AG09309 (cell line): ENCODE measurements around the gene PHACTR3.

Experiments
- DNase-seq: peaks from one replicate; pipeline ENCODE4 v3.0.0-alpha.2; 2010; ENCODE audit warnings: low read depth
- H3K4me3 ChIP-seq: 2 replicates; pipeline ENCODE4 v1.5.1; 2011; ENCODE audit warnings: mild to moderate bottlenecking, low read depth, low read length, moderate library complexity; ENCODE audit not compliant: control insufficient read depth
- TF ChIP-seq, protein P1 (sequence below): IDR thresholded peaks from 2 replicates; pipeline ENCODE4 v1.5.1; 2011; ENCODE audit warnings: mild to moderate bottlenecking, low read depth, low read length, inconsistent platforms; ENCODE audit not compliant: insufficient read depth, control insufficient read depth; ENCODE audit errors: missing control alignments

PHACTR3 gene

DNA sequence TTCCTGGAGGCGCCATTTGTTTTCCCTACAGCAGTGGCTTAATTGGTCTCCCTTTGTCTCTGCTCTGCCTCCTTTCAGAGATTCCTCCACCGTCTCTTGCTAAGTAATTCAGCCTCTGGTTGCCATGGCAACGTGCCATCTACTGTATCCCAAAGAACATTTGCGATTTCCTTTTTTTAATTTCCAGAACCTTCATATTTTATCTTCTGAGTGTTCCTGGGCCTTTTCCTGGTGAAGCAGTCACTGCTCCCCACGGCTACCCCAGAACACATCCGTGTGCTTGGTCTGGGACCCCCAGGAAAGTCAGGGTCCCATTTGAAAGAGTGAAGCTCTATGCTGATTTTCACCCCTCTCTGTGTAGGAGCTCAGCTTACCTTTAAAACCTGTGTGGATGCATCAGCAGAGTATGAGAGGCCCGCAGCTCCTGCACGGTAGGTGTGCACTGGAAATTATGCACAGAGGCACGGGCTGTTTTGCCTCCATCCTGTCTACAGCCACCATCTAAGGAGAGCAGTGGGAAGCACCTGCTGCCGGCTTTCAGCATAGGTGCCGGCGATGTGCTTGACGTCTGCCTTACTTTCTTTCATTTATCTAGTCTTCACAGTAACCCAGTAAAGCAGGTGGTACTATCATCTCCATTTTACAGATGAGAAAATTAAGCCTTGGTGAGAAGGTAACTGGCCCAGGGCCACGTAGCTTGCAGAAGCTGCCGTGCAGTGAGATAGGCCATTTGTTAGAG is 206.3 kb downstream of the PHACTR3 start:
- TF ChIP-seq, protein P1, sequence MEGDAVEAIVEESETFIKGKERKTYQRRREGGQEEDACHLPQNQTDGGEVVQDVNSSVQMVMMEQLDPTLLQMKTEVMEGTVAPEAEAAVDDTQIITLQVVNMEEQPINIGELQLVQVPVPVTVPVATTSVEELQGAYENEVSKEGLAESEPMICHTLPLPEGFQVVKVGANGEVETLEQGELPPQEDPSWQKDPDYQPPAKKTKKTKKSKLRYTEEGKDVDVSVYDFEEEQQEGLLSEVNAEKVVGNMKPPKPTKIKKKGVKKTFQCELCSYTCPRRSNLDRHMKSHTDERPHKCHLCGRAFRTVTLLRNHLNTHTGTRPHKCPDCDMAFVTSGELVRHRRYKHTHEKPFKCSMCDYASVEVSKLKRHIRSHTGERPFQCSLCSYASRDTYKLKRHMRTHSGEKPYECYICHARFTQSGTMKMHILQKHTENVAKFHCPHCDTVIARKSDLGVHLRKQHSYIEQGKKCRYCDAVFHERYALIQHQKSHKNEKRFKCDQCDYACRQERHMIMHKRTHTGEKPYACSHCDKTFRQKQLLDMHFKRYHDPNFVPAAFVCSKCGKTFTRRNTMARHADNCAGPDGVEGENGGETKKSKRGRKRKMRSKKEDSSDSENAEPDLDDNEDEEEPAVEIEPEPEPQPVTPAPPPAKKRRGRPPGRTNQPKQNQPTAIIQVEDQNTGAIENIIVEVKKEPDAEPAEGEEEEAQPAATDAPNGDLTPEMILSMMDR, result no peak
- no peak overlapping the region for H3K4me3 ChIP-seq
- DNase-seq, result no peak

GRCh38 chr20:59811681-59812171 is 207.4 kb downstream of the PHACTR3 start:
- DNase-seq, result no peak
- TF ChIP-seq, protein P1, result no peak
- no peak overlapping the region for H3K4me3 ChIP-seq

GRCh38 chr20:59812286-59813125 is 208.2 kb downstream of the PHACTR3 start:
- TF ChIP-seq, protein P1, result no peak

GRCh38 chr20:59813126-59813947 is 209.0 kb downstream of the PHACTR3 start:
- TF ChIP-seq, protein P1, result no peak
- DNase-seq, result no peak

More at GRCh38 chr20:59812286-59813125, 208.2 kb downstream of the PHACTR3 start:
- H3K4me3 ChIP-seq, result no peak overlapping the region
- no peak for DNase-seq

DNA sequence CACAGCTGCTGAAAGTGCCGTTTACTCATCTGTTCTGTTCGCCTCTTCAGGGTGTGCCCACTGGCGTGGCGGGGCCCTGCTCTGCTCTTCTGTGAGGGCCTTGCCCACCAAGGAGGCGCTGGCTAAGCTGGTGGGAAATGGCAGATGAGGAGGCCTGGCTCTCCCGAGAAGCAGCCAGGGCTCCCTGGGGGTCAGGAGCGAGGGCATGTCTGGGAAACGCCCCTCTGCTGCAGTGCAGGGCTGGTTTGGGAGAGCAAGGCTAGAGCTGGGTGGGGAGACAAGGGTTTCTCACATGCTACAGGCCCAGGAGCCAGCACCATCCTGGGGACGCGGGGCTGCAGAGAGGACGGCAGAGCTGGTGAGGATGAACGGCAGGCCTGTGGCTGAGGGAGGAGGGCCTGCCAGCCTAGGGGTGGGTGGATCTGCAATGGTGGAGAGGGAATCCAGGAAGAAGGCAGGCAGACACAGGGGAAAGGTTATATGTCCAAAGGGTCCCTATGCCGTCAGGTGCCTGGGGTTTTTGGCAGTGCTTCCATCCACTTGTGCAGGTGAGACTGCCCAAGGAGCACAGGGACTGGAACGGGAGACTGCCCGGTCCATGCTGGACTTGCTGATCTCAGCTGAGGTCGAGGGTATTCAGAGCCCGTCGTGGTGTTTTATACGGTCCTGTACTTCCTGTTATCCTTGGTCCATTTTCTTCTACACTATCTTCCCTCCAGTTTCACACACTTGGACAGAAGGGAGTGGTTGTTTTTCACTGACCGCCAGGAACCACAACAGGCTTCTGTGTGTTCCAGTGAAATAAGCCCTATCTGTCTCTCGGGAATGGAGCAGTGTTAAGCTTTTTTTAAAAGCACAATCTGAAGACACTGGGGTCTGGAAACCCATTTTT is 209.9 kb downstream of the PHACTR3 start:
- TF ChIP-seq, protein P1, result no peak
- no peak for DNase-seq
- no peak overlapping the region for H3K4me3 ChIP-seq

More at GRCh38 chr20:59813126-59813947, 209.0 kb downstream of the PHACTR3 start:
- no peak overlapping the region for H3K4me3 ChIP-seq
